ENCODE measurements around the gene TMEM259. TPM values are rescaled to one million over a fixed set of nuclear protein-coding genes. Genes with fewer than 3 reads are reported as not detected.
A peak's percentile ranks its signal among the peaks of the same experiment; 100 is the strongest.
"Not testable (repeated sequence)": the region's sequence is repeated elsewhere in the genome, so short reads cannot be mapped to it uniquely, and the experiment has no call there.

The TMEM259 gene
- total RNA-seq, 1 donor from 2014 or later, result 49.5 TPM

GRCh38 chr19:1040476-1041271, 19.8 kb upstream of the TMEM259 start:
- peak; percentile 71 for DNase-seq (ENCODE audit: low read depth, low spot score)

- DNase-seq (ENCODE audit: low read depth, low spot score), result peak; percentile 86
These were observed 18.9 kb upstream of the TMEM259 start, which contains the start of gene ABCA7 for GRCh38 chr19:1039646-1040475. ABCA7 (plus strand) TSS chr19:1040107; CDS start chr19:1041362, 1,255 bp downstream.

DNA sequence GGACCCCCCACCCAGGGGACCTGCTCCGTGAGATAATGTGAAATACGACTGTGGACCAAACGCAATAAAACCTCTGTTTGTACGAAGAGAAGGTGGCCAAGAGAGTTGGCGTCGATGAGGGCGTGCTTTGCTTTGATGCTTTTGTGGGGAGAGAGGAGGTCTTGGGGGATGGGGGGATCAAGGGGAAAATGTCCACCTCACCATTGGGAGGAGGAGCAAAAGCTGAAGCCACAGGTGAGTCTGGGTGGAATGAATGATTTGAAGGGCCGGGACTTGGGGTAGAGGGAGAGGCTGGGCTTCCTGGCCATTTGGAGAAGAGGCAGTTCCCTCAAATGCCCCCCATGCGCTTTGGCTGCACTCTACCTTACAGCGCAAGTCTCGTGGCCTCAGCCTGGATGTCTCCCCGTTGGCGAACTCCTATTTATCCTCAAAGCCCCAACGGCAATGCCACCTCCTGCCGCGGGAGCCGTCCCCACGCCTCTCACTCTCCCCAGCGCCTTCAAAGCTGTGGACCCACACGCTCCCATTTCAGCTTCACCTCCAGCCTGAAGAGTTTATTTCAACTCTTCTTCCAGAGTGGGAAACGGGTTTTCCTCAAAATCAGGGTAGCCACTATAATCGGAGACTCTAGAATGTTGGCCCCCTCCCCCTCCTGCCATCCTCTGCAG, 18.2 kb upstream of the TMEM259 start:
- DNase-seq (ENCODE audit: low read depth, low spot score), result no peak

GRCh38 chr19:1037621-1038064, 16.7 kb upstream of the TMEM259 start:
- no peak for DNase-seq (ENCODE audit: low read depth, low spot score)

- DNase-seq (ENCODE audit: low read depth, low spot score), result no peak
These were observed 15.2 kb upstream of the TMEM259 start for GRCh38 chr19:1035998-1036621.

DNA sequence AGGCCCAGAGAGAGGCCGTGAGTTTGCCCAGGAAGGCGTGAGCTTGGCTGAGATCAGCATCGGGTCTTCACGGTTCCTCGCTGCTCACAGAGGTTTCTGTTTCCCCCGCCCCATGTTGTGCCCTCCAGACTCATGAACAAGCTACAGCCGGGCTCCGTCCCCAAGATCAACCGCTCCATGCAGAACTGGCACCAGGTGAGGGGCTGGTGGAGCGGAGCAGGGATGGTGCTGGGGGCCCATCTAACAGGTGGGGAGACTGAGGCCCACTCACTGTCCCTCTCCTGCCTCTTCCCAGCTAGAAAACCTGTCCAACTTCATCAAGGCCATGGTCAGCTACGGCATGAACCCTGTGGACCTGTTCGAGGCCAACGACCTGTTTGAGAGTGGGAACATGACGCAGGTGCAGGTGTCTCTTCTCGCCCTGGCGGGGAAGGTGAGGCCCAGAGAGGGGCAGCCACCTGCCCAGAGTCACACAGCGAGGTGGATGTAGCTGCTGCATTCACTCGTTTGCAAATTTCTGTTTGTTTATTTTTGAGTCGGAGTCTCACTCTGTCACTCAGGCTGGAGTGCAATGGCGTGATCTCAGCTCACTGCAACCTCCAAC, 11.4 kb upstream of the TMEM259 start:
- DNase-seq (ENCODE audit: low read depth, low spot score), result no peak

DNA sequence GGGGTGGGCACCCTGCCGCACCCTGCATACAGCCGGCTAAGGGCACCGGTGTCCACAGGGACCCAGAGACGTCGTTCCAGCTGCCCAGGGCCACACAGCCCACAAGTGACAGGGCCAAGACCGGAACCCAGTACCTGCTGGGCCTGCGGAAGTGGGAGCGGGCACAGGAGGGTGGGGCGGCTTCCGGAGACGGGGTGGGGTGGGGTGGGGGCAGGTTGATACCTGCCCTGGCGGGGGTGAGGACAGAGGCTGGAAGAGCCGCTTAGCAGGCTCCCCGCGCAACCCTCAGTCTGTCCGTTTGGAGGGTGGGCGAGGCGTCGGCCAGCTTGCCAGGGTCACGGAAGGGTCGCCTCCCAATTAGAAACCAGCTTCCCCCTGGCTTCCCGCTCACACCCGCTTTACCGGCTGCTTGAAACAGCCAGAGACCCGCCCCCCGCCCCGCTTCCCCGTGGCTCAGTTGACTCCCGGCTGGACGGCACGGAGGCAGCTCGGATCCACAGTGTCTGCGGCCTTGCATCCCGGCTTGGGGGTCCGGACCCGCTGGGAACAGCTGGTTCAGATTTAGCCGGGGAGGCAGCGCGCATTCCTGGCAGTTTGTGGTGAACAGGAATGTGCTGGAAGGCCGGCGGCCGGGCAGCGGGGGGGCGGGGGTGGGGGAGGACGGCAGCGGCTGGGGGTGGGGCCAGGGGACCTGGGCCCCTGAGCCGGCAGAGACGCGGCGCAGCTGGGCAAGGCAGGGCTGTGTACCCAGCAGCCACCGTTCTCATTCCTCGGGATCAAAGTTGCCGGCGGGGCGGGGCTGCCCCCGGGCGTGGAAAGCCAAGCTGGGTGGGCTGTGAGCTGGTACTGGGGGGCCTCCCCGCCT, 7.4 kb upstream of the TMEM259 start:
- no peak for DNase-seq (ENCODE audit: low read depth, low spot score)

DNA sequence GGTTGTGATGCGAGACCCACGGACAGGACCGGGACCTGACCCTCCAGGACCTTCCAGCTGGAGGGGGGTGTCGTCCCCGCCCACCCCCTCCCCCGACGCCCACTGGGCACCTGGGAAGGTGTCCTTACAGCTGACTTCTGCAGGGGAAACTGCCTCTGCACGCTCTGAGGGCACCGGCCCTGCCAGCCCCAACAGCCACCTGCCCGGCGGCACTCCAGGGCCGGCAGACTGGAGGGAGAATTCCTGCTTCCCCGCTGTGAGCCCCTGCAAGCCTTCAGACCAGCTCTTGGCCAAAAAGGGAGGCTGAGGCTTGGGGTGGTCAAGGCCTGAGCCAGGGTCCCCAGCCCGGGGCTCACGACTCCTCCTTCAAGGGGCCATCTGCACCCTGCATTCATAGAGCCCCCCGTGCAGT, 6.7 kb upstream of the TMEM259 start:
- no peak for DNase-seq (ENCODE audit: low read depth, low spot score)

- no peak for DNase-seq (ENCODE audit: low read depth, low spot score)
These were observed 6.1 kb upstream of the TMEM259 start for GRCh38 chr19:1026783-1027649.

DNA sequence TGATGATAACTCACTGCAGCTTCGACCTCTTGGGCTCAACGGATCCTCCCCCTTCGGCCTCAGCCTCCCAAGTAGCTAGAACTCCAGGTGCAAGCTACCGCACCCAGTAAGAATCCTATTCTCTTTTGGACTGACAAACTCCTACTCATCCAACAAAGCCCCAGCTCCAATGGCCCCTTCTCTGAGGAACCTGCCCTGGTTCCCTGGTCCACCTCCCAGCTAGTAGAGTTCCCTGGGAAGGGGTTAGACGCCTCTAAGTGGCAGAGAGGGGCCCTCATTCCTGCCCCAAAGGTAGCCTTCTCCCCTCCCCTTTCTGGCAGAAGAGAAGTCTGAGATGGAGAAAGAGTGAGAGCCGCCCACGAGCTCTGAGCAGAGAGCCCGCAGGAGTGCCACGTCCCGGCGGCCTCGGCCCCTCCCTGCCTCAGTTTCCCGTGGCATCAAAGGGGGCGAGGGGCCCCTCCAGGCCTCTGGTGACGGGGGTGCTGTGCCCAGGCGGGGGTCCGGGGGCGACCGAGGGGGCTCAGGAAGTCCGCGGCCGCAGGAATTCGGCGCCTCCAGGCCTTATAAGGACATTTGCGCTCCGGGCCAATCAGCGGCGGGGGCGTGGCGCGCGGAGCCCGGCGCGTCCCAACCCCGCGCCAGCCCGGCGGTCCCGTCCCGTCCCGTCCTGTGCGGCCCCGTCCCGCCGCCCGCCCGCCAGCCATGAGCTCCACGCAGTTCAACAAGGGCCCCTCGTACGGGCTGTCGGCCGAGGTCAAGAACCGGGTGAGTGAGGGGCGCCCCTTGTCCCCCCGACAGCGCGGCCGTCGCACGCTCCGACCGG, 5.2 kb upstream of the TMEM259 start, which contains the start of gene CNN2:
CNN2 (plus strand) TSS at position 649 of the 823 bp plus-strand sequence; CDS start at position 703, 54 bp downstream.
- no peak for DNase-seq (ENCODE audit: low read depth, low spot score)

GRCh38 chr19:1025080-1025479, 4.2 kb upstream of the TMEM259 start:
- not testable (repeated sequence) for DNase-seq (ENCODE audit: low read depth, low spot score)

DNA sequence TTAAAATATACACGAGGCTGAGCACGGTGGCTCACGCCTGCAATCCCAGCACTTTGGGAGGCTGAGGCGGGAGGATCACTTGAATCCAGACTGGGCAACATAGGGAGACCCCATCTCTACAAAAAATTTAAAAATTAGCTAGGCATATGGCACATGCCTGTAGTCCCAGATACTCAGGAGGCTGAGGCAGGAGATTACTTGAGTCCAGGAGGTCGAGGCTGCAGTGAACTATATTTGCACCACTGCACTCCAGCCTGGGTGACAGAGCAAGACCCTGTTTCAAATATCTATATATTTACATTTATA, 2.9 kb upstream of the TMEM259 start:
- not testable (repeated sequence) for DNase-seq (ENCODE audit: low read depth, low spot score)

DNA sequence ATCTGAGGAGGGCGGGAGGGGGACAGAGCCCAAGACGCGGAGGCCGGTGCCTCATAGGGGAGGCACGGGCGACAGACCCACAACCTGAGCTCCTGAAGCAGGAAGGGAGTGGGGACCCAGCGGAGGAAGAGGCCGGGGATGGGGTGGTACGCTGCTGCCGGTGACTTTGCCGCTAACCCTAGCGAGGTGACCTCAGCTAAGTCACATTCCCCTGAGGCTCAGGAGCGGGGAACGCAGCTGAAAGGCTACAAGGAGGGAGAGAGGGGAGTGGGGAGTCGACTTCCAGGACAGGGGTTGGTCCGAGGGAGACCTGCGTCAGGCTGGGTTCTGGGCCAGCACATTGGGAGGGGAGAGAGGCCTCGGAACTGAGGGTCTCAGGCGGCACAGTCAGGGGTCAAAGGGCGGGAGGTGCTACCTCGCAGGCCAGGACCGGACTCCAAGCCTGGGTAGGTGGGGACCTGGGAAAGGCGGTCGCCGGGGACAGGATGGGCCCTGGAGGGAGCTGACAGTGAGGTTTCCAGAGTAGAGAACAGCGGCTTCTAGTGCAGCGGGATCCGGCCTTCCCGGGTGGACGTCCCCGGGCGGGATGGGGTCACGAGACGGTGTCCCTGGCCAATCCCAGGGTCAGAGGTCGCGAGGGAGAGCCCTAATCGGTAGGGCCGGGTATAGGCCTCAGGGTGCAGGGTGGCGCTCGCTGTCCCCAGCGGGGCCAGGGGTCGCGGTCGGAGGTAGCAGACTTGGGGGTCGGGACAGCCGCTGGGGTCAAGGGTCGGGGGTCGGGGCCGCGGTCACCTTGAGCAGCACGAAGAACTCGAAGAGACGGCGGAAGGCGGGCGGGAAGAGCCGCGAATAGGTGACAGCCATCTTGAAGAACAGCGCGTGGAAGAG, 699 bp downstream of the TMEM259 start:
- DNase-seq (ENCODE audit: low read depth, low spot score), result no peak

DNA sequence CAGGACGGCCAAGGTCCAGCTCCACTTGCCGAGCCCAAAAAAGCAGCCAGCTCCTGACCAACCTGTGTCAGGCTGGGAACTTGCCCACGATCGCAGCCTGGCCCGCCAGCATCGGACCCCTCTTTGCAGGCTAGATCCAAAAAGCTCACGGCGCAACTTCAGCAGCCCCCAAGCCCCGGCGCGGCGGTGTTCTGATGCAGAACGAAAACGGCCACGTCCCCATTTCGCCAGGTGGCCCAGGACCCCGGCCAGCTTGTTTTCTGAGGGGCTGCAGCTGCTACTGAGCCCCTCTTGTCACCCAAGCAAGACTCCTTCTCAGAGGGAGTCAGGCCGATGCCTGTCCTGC, 1.3 kb downstream of the TMEM259 start:
- no peak for DNase-seq (ENCODE audit: low read depth, low spot score)

DNA sequence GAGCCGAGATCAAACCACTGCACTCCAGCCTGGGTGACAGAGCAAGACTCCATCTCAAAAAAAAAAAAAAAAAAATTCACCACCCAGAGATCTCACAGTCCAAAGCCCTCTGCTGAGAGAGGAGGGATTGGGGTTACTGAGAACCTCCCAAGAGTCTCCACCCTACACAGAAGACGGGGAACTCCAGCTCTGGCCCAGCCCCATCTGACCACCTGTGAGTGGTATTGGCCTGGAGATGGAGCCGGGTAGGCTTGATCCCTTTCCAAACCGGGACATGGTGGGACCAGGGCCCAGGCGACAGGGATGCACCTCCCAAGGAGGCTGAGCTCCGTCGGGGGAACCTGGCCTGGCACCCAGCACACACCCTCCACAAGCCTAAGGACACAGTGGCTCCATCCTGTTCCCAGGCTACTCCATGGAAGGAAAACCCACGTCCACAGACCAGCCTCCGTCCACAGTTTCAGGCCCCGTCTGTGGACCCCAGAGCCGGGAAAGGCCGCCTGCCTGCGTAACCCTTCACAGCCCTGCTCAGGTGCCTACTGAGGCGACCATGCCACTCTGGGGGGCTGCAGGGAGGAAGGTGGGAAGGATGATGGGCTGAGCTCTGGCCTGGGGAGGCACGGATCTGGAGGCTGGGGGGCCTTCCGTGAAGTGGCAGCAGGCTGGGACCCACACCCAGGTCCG, 1.8 kb downstream of the TMEM259 start:
- no peak for DNase-seq (ENCODE audit: low read depth, low spot score)

GRCh38 chr19:1018393-1018792, 2.5 kb downstream of the TMEM259 start:
- no peak for DNase-seq (ENCODE audit: low read depth, low spot score)

DNA sequence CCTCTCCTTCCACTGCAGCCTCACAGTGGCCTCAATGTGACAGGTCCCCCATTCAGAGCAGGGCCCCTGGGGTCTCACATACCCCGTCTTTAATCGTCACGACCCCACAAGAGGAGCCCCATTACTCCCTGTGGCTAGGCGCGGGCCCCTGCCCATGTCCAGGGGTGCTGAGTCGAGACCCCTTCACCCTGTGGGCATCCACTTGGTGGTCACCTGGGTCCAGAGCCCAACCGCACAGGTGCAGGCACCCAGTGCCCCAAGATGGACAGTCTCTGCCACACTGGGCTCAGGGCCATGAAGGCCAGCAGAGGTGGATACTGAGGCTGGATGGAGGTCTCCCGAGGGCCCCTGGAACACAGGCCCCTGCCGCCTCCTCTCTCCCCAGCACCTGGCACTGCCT, 3.0 kb downstream of the TMEM259 start:
- DNase-seq (ENCODE audit: low read depth, low spot score), result no peak

Measured in pulmonary artery endothelial cell (primary cell).